SHP77 treated with DMSO at 0.1 percent for 48 hours (cell line): ENCODE measurements around the gene C1orf105.
"Not testable (repeated sequence)": the region's sequence is repeated elsewhere in the genome, so short reads cannot be mapped to it uniquely, and the experiment has no call there.

ENCODE experiments used
- DNase-seq: peaks from one replicate; lab custom pipeline; 2025; lab: John Stamatoyannopoulos, UW

C1orf105 gene, protein sequence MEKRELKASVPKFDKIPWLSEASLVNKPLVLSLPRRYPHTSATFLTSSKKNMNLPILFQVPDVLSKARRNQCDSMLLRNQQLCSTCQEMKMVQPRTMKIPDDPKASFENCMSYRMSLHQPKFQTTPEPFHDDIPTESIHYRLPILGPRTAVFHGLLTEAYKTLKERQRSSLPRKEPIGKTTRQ

GRCh38 chr1:172420385-172420784, at the start of gene C1orf105:
TSS of gene C1orf105 (plus strand) at chr1:172420685. CDS start at chr1:172420886, 201 bp downstream.
- DNase-seq = no peak

DNA sequence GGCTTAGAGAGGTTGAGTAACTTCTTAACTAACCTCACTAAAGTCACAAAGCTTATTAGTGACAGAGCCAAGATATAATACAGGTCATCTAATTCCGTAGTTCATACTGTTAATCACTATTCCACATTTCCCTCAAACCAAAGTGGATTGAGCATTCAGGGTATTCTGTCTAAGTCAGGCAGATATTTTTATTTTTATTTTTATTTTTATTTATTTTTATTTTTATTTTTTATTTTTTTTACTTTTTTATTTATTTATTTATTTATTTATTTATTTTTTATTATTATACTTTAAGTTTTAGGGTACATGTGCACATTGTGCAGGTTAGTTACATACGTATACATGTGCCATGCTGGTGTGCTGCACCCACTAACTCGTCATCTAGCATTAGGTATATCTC, 48.8 kb upstream of the C1orf105 start:
- not testable (repeated sequence) for DNase-seq

- DNase-seq = no peak
Measured at GRCh38 chr1:172373864-172374263, 46.6 kb upstream of the C1orf105 start.

GRCh38 chr1:172375211-172375631, 45.3 kb upstream of the C1orf105 start:
- no peak for DNase-seq

DNA sequence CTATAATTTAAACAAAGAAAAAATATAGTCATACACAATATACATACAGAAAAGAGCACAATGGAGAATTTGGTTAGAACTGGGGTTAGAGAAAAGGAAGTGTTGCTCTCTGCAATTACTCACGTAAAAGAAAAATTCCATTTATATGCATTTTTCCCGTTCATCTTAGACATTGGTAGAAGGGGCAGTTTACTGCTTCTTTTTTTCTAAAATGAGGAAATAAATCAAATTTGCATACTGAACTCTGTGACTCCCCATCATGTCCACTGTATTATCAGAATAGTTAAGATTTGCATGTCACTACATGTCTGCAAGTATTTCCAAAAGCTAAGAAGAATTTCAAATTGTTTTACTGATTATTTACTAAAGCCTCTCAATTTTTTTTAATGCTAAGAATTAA, 44.1 kb upstream of the C1orf105 start:
- no peak for DNase-seq

GRCh38 chr1:172377565-172377964, 42.9 kb upstream of the C1orf105 start:
- no peak for DNase-seq

DNA sequence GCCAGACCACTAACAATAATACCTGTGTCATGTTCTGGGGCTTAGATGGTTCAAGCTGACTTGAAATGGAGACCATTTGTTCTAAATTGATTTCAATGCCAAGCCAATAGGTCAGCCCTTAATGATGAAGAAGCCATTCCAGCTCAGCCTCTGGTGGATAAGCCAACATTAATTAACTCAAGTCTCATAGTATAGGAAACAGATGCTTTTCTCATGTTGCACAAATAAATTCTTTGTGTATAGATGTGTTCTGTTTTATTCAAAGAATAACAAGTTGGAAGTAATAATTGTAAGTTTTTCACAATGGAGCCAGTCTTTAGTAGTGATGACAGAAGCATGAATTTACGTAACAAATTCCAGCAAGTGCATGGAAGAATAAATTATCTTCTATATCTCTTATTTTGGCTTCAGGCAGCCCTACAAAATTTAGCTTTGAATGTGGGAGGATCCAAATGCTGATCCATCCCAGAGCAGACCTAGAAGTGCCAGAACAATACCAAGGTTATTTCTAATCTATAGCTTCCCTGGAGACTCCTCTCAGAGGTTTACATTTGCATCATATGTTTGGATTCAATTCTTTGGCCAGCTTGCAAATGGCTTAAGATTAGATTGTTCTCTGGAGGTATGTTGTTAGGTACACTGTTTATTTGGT, 42.2 kb upstream of the C1orf105 start:
- DNase-seq = no peak

DNA sequence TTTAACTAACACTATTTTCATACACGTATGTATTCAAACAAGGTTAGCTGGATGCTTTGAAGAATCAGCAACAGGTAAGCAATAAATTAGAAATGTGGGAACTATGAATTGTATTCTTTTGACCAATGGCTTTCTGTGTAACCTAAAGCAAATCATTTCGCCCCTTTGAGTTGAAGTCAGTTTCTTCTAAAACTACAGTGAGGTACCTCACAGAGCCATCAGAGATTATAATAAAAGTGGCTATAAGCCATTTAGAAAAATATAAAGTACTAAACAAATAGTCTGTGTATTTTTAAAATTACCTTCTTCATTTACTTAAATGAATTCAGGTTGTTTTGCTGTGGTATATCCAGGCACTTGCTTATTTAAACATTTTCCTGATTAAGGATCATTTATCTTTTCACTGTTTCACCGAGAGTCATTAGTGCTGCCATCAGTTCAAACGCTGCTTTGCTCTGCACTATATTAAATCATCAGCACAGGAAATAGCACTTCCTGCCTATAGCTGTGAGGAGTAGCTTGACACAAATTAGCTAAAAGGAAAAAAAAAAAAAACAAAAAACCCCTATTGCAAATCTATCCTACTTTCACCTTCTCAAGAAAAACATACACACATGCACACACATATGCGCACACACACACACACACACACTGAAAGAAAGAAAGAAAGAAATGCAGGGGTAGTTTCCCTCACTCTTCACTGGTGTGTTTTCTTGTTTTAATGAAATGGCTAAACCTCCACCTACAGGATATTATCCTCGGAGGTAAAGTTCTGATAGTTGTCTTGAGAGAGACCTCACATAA, 39.8 kb upstream of the C1orf105 start:
- no peak for DNase-seq

DNA sequence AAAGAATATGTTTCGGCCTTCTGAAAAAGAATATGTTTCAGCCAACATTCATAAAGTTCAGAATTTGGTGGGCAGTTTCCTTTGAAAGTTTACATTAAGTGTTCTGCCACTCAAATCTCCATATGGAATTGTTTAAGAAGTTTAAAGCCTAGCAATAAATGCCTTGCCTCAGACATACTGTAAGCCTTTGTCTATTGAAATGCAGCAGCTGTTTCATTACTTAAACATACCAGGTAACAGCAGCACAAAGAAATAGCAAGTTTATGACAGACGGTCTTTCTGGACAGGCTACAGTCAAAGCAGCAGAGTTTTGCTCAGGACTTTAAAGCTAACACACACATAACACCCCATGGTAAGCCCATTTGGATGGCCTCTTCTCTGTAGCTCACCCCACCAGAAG, 38.5 kb upstream of the C1orf105 start:
- no peak for DNase-seq

- no peak for DNase-seq
Measured at GRCh38 chr1:172382406-172382805, 38.1 kb upstream of the C1orf105 start.

GRCh38 chr1:172382990-172383389, 37.5 kb upstream of the C1orf105 start:
- no peak for DNase-seq

- DNase-seq = no peak
Measured at GRCh38 chr1:172383536-172383935, 36.9 kb upstream of the C1orf105 start.

DNA sequence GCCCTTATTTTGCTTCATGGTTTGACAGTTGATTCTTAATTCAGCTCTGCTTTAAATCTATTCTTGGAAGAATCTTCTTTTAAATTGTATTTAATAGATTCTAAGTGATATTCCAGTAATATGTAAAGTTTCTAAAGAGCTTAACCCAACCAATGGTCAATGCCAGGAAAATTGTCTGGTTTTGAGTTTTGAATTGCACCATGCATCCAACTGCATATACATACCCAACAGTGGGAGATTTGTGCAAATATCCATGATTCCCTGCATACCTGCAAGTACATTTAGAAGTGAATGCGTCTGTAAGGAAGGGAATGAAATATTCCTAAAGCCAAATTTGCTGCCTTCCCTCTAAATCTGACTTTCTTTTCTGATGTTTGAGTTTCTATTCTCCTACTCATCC, 35.8 kb upstream of the C1orf105 start:
- DNase-seq = no peak

DNA sequence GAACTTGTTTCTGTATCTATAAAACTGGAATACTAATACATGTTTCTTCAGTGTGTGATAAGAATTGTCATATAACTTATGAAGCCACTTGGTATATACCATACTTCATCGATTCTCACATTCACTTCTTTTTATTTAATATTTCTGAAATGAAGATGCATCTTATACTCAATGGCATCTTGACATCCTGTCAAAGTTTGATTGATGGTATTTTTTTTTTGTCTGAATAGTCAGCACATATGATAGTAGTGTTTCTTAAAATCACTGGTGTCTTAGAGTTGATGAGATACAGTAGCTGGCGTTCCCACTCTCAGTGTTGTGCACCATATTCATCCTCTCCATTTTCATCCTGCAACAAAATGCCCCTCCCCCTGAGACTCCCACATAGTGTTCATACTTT, 34.4 kb upstream of the C1orf105 start:
- no peak for DNase-seq

DNA sequence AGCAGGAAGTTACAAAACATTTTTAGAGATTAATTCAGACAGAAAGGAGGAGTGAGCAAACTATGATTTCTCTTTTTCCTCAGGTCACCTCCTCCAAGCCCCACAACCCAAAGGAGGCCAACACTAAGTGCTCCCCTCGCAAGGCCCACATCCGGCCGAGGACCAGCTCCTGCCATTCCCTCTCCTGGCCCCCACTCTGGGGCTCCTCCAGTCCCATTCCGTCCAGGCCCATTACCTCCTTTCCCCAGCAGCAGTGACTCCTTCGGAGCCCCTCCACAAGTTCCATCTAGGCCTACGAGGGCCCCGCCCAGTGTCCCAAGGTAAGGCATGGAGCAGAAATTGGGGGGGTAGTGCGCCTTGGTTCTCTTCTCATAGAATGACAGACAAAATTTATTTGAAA, 32.0 kb upstream of the C1orf105 start:
- DNase-seq = no peak

DNA sequence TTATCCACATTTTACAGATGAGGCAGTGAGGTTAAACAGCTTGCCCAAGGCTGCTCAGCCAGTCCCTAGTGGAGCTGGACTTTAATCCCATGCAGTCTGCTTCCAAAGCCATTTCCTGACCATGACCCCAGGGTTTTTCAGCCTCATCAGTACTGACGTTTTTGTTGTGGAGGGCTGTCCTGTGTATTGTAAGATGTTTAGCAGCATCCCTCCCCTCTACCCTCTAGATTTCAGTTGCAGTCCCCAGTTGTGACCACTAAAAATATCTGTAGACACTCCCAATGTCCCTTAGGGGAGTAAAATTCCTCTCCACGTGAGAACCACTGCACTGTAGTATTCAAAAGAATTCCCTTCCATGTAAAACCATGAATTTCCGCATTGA, 30.2 kb upstream of the C1orf105 start:
- DNase-seq = no peak

- DNase-seq = no peak
Measured at GRCh38 chr1:172390683-172391551, 29.6 kb upstream of the C1orf105 start.

- DNase-seq = no peak
Measured at GRCh38 chr1:172391976-172392375, 28.5 kb upstream of the C1orf105 start.

- no peak for DNase-seq
Measured at GRCh38 chr1:172393354-172393753, 27.1 kb upstream of the C1orf105 start.

DNA sequence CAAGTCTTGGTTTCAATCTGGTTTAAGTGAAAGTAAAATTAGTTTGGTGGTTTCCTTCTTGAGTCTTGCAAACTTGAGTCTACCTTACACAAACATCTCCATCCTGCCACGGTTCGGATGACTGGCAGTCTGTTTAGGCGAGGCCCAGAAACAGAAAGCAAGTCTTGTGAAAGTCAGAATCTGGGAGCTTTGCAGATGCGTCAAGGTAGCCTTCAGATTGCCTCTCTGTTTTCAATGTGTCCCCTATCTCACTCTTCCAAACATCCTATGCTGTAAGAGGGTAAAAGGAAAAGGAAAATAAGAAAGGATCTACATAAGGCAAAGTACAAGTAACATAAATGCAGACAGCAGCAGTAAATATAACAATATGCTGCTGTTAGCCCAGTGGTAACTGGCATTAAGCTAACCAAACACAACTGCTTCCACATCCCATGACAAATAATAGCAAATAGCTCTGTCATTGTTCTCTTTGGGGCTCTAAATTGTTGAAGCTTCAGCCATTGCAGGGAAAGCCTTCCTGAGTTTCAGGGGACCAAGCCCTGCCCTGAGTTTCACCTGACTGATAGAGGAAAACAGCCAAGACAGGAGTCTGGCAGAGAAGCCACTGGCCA, 26.2 kb upstream of the C1orf105 start:
- DNase-seq = no peak

DNA sequence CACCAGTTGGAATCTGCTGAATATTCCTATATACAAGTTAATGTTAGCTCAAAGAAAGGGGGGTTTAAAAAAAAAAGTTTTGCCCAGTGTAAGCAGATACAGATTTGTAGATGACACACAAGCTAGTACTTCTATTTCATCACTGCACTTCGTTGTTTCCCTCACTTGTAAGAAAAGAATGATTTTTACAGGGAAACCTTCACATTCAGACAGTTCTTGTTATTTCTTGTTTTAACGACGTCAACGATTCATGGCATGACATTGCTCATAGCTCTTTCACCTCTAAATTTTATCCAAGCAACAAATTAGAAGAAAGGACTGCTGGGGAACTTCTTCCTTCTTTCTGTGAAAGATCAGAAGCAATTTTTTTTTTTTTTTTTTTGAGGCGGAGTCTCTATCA, 25.7 kb upstream of the C1orf105 start:
- no peak for DNase-seq

DNA sequence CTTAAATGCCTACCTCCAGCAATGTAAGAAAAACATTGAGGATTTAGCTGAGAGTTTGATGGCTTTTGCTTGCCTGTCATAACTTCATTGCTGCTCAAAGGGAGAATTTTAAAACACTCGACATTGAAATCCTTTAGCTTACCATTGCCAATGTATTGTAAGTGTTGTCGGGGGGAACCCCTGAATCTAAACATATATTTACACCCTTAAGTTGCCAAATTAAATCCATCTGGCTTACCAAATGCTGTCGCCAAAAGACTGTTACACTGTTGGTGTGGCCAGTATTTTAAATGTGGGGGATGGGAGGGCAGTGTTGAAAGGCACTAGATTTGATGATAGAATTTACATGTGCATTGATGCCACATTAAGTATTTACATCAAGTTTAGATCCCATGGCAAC, 24.9 kb upstream of the C1orf105 start:
- no peak for DNase-seq
